Heart right ventricle (tissue), 16 donors: Measurements from ENCODE around the gene FAM217B. TPM values are rescaled to one million over a fixed set of nuclear protein-coding genes. Genes with fewer than 3 reads are reported as not detected.

ENCODE experiments used
- ATAC-seq, 8 donors: fragments of 200-7000 bp; cut with Tn5 transposase; one replicate each; pipeline ENCODE4 v1.9.1; 2020; ENCODE audit warnings: mild to moderate bottlenecking in 8 of 8, moderate library complexity in 8 of 8, moderate number of reproducible peaks in 1 of 8
- DNase-seq, 2 donors: peaks; one replicate each; pipeline ENCODE4 v3.0.0-alpha.2; 2020
- H3K27ac ChIP-seq, 10 donors: fragments of 200-600 bp; sonication (generic) in 2 of 10; one replicate each; pipeline versions ENCODE4 v1.5.0 to v1.8.0; 2020 to 2022; ENCODE audit warnings: mild to moderate bottlenecking in 3 of 10
- H3K27me3 ChIP-seq, 7 donors: fragments of 200-600 bp; one replicate each; pipeline ENCODE4 v1.8.0; 2021 to 2022; ENCODE audit warnings: mild to moderate bottlenecking in 2 of 7
- H3K36me3 ChIP-seq, 9 donors: fragments of 200-600 bp; sonication (generic) in 1 of 9; one replicate each; pipeline versions ENCODE4 v1.5.0 to v1.8.0; 2020 to 2022; ENCODE audit warnings: mild to moderate bottlenecking in 2 of 9
- H3K4me1 ChIP-seq, 9 donors: fragments of 200-600 bp; sonication (generic) in 1 of 9; one replicate each; pipeline versions ENCODE4 v1.5.0 to v1.8.0; 2020 to 2022; ENCODE audit warnings: mild to moderate bottlenecking in 4 of 9
- H3K4me3 ChIP-seq, 10 donors: fragments of 200-600 bp; sonication (generic) in 2 of 10; one replicate each; pipeline versions ENCODE4 v1.5.0 to v1.8.0; 2020 to 2022; ENCODE audit warnings: mild to moderate bottlenecking in 7 of 10, moderate library complexity in 2 of 10
- H3K9me3 ChIP-seq, 11 donors: fragments of 200-600 bp in 10 of 11; sonication (generic) in 2 of 11; one replicate each; pipeline versions ENCODE4 v1.5.0 to v1.8.0; 2013 to 2022; ENCODE audit warnings: mild to moderate bottlenecking in 2 of 11, control low read depth in 1 of 11, moderate library complexity in 1 of 11
- CTCF ChIP-seq, 9 donors: fragments of 200-600 bp; sonication (generic) in 2 of 9; IDR thresholded peaks; one replicate each; pipeline versions ENCODE4 v1.5.0 to v1.8.0; 2021 to 2022; ENCODE audit warnings: antibody characterized with exemption in 9 of 9, mild to moderate bottlenecking in 5 of 9, moderate library complexity in 1 of 9
- WGBS, 2 donors: extraction: QIAGEN DNeasy Blood & Tissue Kit; methylation state at CpG; one replicate each; pipeline ENCODE4 v1.1.7; 2013; ENCODE audit warnings: inconsistent platforms in 1 of 2; 5-methylcytosine and 5-hydroxymethylcytosine counted together
- intact Hi-C, 10 donors: fragments of 100-400 bp; cut with DNase I; formaldehyde crosslinking; loops; one replicate each; pipeline versions ENCODE4 v1.11.1 to v1.14.2; 2022
- polyA plus RNA-seq, 2 donors: library from polyadenylated mRNA; stranded (reverse); fragments of 200-250 nt; gene quantifications; one replicate each; pipeline ENCODE4 v1.2.3, GENCODE V29; 2013
- total RNA-seq, 10 donors: library from RNA; stranded (reverse); fragmentation: NEBNext Ultra II Directional in 3 of 10; extraction: Animal tissue kit (Norgen Biotek cat#: 25700) in 3 of 10; gene quantifications; one replicate each; pipeline versions ENCODE4 v1.2.1 to v1.2.4, GENCODE V29; 2021 to 2023
- donor health status: Arrhythmogenic right ventricular cardiomyopathy.
- donor health status: ischemic (EF 13 %, LVEDD 7.1; RV severe dilation, severe dysfunction).
- donor health status: healthy with polysubstance abuse.
- donor health status: DM: no; HTN: yes; CAD: no.
- donor health status: DM: no; HTN: no; CAD: no.
- donor health status: ischemic (EF 25% LVEDD 6.9; RV normal size, moderate dysfunction).
- donor health status: ischemic (EF 25% LVEDD 5.7; RV mildly dilated, moderate dysfunction).
- donor health status: healthy.
- donor health status: DM: yes; HTN: yes; CAD: no.
- donor health status: Ischemic cardiomyopathy.
- donor health status: ischemic (EF 35%, LVEDD 5.7; RV mildly dilated, moderate dysfunction).
- donor health status: nonischemic (EF 11% LVEDD 7.7; RV severe dilation, severe dysfunction).
- donor health status: DM: yes; HTN: yes; CAD: no.
- donor health status: PGD.
- donor health status: ischemic (EF 29% LVEDD 5.4; RV normal size, mild dysfunction).
- donor health status: nonischemic (EF 23%, LVEDD 6.1; RV moderate dilation, normal function).

Gene FAM217B
- total and polyA plus RNA-seq, 12 donors = 2.4 to 38.3 (median 27.2) TPM

DNA sequence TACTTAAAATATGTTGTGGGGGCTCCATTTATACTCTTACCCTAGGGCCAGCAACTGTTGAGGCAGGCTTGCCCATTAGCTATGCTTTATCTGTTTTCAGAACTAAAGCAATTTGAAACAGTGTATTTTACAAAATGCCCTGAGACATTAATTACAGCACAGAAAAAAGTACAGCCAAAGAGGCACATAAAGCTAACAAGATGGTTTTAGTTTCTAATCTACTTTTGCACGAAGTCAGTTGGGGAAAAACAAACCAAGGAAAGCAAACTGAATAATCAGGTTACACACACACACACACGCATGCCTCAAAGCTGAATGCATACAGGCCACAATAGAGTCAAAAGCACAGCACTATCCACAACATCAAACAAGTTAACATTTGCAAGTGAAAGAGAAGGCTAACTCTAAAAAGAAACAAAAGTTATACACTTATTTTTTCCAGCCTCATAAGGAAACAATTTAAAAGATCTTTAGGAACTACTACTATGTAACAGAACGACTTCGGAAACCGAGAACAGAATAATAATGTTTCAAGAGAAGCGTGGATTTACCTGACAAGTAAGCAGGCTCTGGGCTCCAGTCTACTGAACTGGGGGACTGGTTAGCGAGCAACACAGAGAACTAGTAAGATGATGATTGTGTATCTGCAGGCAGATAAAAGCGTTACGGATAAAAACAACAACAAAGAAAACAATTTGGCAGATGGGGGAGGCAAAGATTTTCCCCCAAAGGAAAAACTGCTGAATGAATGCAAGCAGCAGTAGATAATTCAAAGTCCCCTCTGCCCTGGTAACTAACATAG is 8.5 kb upstream of the FAM217B start:
- no peak for TF ChIP-seq CTCF (IDR thresholded peaks at IDR 0.05)
- Histone ChIP-seq H3K27me3 (no peaks in the 10 kb centered on the region), H3K9me3 (no peaks in the 10 kb centered on the region), H3K27ac (no peak overlapping the region), H3K4me3 (no peak overlapping the region), H3K4me1 (peaks cover 0 to 27% (median 16%) of the 10 kb centered on the region in 9 donors), H3K36me3 (peaks cover 0 to 6% (median 0%) of the 10 kb centered on the region in 9 donors)
- ATAC-seq (no peak), DNase-seq (no peak)
- intact Hi-C loops = loop anchor here in 1 of 10 donors (10.0 kb wide), 1 partner anchor 147 kb away; no protein-coding TSS in a partner anchor
- WGBS, 2 donors = 86 to 92% methylated on average over 9 of the region's 9 CpGs

DNA sequence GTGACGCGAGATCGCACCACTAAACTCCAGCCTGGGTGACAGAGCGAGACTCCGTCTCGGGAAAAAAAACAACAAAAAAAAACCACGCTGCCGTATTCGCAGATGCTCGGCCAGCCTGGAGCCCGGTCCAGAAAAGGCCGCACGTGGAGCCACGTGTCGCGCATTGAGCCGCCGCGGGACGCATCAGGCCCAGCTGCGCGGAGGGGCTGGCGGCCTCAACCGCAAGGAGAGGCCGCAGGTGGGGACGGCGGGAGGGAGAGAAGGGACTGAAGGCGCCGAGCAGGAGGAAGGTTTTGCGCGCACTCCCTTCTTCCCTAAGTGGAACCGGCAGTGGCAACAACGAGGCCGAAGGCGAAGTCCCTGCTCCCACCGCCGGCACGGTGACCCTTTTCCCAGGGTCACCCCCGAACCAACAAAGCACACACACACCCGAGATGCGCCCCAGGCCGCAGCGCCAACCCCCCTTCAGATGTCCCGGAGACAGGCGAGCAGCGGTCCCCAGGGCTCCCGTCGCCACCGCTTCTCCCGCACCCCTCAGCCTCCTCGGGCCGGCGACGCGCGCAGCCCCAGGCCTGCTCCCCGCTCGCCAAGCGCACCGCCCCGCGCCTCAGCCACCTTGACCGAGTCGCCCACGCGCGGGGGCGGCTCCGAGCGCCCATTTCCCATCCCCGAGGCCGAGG is 7.4 kb upstream of the FAM217B start:
- 81 to 84% methylated on average over 71 to 72 of the region's 72 CpGs for WGBS, 2 donors
- no peak for ATAC-seq
- Histone ChIP-seq H3K36me3 (peaks cover 0 to 6% (median 0%) of the 10 kb centered on the region in 9 donors), H3K4me1 (peaks cover 0 to 37% (median 27%) of the 10 kb centered on the region in 9 donors), H3K27me3 (no peaks in the 10 kb centered on the region), H3K9me3 (no peaks in the 10 kb centered on the region), H3K27ac (peak overlapping the region in 3 of 10 donors; percentile 82 to 88 (median 84)), H3K4me3 (peak overlapping the region in 9 of 10 donors; percentile 62 to 97 (median 77))
- no peak for TF ChIP-seq CTCF (IDR thresholded peaks at IDR 0.05)
- intact Hi-C loops = loop anchor here in 1 of 10 donors (10.0 kb wide), 1 partner anchor 148 kb away; no protein-coding TSS in a partner anchor
- DNase-seq = peak in 1 of 2 donors; percentile 10

DNA sequence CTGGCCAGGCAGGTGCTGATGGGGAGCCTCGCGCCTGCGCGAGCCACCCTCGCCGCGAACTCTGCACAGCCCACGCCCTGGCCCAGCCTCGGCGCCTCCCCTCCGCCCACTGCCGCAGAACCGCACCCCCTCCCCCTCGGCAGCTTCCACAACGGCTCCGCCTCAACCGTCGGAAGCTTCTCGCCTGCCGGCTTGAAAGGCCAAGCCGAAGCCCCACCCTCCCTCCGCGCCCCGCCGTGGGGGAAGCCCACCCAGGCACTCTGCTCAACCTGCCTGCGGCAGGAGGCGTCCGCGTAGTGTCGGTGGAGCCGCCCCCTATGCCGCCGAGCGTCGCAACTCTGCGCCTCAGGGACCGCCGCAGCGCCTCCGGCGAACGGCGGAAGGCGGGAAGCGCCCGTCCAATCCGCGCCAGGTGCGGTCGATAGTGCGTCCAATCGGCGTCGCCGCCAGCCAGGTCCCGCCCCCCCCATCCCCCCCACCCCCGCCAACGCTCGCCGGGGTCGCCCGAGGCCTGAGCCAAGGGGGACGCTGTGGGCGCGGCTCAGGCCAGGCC is 6.8 kb upstream of the FAM217B start, which contains the start of gene SYCP2:
TSS of gene SYCP2 (minus strand) at position 342 of the 553 bp plus-strand sequence. CDS start 11,224 bp downstream, outside the sequence.
- ATAC-seq (peak; percentile 77 to 88 (median 82)), DNase-seq (peak; percentile 50 to 76)
- peak within 1 kb of the TSS; percentile 5 to 90 (median 83) for H3K27ac ChIP-seq
- H3K36me3 ChIP-seq = peaks cover 0 to 6% (median 0%) of the 10 kb centered on the region in 9 donors
- WGBS, 2 donors = 17 to 26% methylated on average over 54 to 65 of the region's 65 CpGs
- no peaks in the 10 kb centered on the region for H3K27me3 ChIP-seq
- H3K9me3 ChIP-seq = no peaks in the 10 kb centered on the region
- intact Hi-C loops = loop anchor here in 1 of 10 donors (10.0 kb wide), 1 partner anchor 149 kb away; no protein-coding TSS in a partner anchor
- no peak for TF ChIP-seq CTCF (IDR thresholded peaks at IDR 0.05)
- H3K4me3 ChIP-seq = peak within 1 kb of the TSS; percentile 62 to 97 (median 77)
- peaks cover 1 to 44% (median 33%) of the 10 kb centered on the region in 9 donors for H3K4me1 ChIP-seq
